K562 (cell line): Measurements from ENCODE around the gene ATRN. TPM values are rescaled to one million over a fixed set of nuclear protein-coding genes. Genes with fewer than 3 reads are reported as not detected.

ENCODE experiments used
- CCNT2 ChIP-seq: IDR thresholded peaks from 2 replicates; pipeline ENCODE4 v1.6.1; 2011; ENCODE audit warnings: borderline replicate concordance, low read depth, mild to moderate bottlenecking, moderate library complexity, mixed read lengths, low read length; ENCODE audit not compliant: insufficient read length; ENCODE audit errors: extremely low read depth
- CGGBP1 ChIP-seq: fragments of 250-450 bp; sonication (Bioruptor Pico); IDR thresholded peaks from 2 replicates; pipeline ENCODE4 v1.9.0; 2021; ENCODE audit warnings: mild to moderate bottlenecking
- ESRRA ChIP-seq: fragments of 450-650 bp; IDR thresholded peaks from 2 replicates; pipeline ENCODE4 v1.6.1; 2014; ENCODE audit warnings: low read depth, mild to moderate bottlenecking, moderate library complexity, borderline replicate concordance
- EWSR1 ChIP-seq: fragments of 450-650 bp; IDR thresholded peaks from 2 replicates; pipeline ENCODE4 v1.6.1; 2018; ENCODE audit warnings: borderline replicate concordance, mild to moderate bottlenecking, low read depth, moderate library complexity; ENCODE audit not compliant: partially characterized antibody
- FOXJ2 ChIP-seq: fragments of 200-800 bp; sonication (Bioruptor generic); IDR thresholded peaks from 2 replicates; pipeline ENCODE4 v1.6.1; 2016; ENCODE audit warnings: missing genetic modification characterization, missing compliant biosample characterization
- ID3 ChIP-seq, 2 experiments: fragments of 250-450 bp in 1 of 2; fragments of 450-650 bp in 1 of 2; sonication (Bioruptor Pico) in 1 of 2; IDR thresholded peaks; 2 replicates each; pipeline versions ENCODE4 v1.6.1 to v1.8.0; 2016 to 2021; ENCODE audit warnings: mild to moderate bottlenecking in 2 of 2, moderate library complexity in 2 of 2, missing compliant biosample characterization in 1 of 2, missing genetic modification characterization in 1 of 2
- L3MBTL2 ChIP-seq: fragments of 450-650 bp; IDR thresholded peaks from 2 replicates; pipeline ENCODE4 v1.6.1; 2016; ENCODE audit warnings: mild to moderate bottlenecking, moderate library complexity
- MCM2 ChIP-seq: fragments of 450-650 bp; IDR thresholded peaks from 2 replicates; pipeline ENCODE4 v1.6.1; 2017; ENCODE audit warnings: low read depth, mild to moderate bottlenecking
- PBX2 ChIP-seq, 2 experiments: IDR thresholded peaks in 1 of 2; conservative IDR thresholded peaks in 1 of 2; 2 replicates each; pipeline ENCODE4 v1.6.1; 2016; ENCODE audit warnings: low read depth in 2 of 2, mild to moderate bottlenecking in 1 of 2, missing compliant biosample characterization in 1 of 2, missing genetic modification characterization in 1 of 2, moderate library complexity in 1 of 2
- POLR2B ChIP-seq: fragments of 450-650 bp; IDR thresholded peaks from 2 replicates; pipeline ENCODE4 v1.6.1; 2018; ENCODE audit warnings: low read depth; ENCODE audit not compliant: partially characterized antibody
- SUPT5H ChIP-seq: fragments of 450-650 bp; IDR thresholded peaks from 2 replicates; pipeline ENCODE4 v1.6.1; 2016
- TAF9B ChIP-seq: fragments of 450-650 bp; IDR thresholded peaks from 2 replicates; pipeline ENCODE4 v1.6.1; 2018; ENCODE audit warnings: mild to moderate bottlenecking; ENCODE audit not compliant: partially characterized antibody
- ZBTB7A ChIP-seq: IDR thresholded peaks from 2 replicates; pipeline ENCODE4 v1.6.1; 2011; ENCODE audit warnings: low read depth, mild to moderate bottlenecking, low read length, moderate library complexity, borderline replicate concordance; ENCODE audit not compliant: control insufficient read depth
- ZEB2 ChIP-seq: fragments of 450-650 bp; IDR thresholded peaks from 2 replicates; pipeline ENCODE4 v1.6.1; 2016
- ZNF140 ChIP-seq: fragments of 250-450 bp; sonication (Bioruptor Pico); IDR thresholded peaks from 2 replicates; pipeline ENCODE4 v1.8.0; 2021; ENCODE audit warnings: moderate library complexity, mild to moderate bottlenecking, inconsistent platforms
- ZNF23 ChIP-seq: fragments of 250-450 bp; sonication (Bioruptor Pico); IDR thresholded peaks from 2 replicates; pipeline ENCODE4 v1.4.0; 2020; ENCODE audit warnings: mild to moderate bottlenecking
- ZNF592 ChIP-seq: fragments of 450-650 bp; IDR thresholded peaks from 2 replicates; pipeline ENCODE4 v1.6.1; 2017; ENCODE audit warnings: antibody characterized with exemption, mild to moderate bottlenecking
- ZNF830 ChIP-seq: fragments of 250-450 bp; sonication (Bioruptor Pico); IDR thresholded peaks from 2 replicates; pipeline ENCODE4 v1.5.0; 2021; ENCODE audit warnings: mild to moderate bottlenecking
- polyA plus RNA-seq, 8 experiments: library from polyadenylated mRNA; depleted of rRNA in 4 of 8; stranded (reverse) in 5 of 8; unstranded in 3 of 8; fragments of >200 nt; fragmentation: Nextera tagmentation in 2 of 8; fragmentation: Illumina TruSeq in 1 of 8; extraction: Ambion mirVana in 2 of 8; extraction: Trizol in 1 of 8; gene quantifications; 2 replicates each; pipeline versions ENCODE4 v1.2.1 to v1.2.3, GENCODE V29; 2011 to 2014; ENCODE audit warnings: inconsistent platforms in 1 of 8, missing spikeins in 1 of 8
- total RNA-seq, 7 experiments: library from RNA; depleted of rRNA in 6 of 7; stranded (reverse); fragments of >200 nt in 6 of 7; fragmentation: Illumina TruSeq in 2 of 7; extraction: Trizol in 2 of 7; gene quantifications; 2 replicates each; pipeline versions ENCODE4 v1.2.1 to v1.2.3, GENCODE V29; 2011 to 2021; ENCODE audit warnings: low replicate concordance in 1 of 7

ATRN gene
- total and polyA plus RNA-seq, 9 of the 15 experiments (the other 6 are each of a cell fraction or from before 2014, with no cell fraction given): 0.69 to 16.5 (median 7.6) TPM

- no peak for TF ChIP-seq MCM2
- peak; percentile 24 for TF ChIP-seq TAF9B
- no peak for TF ChIP-seq EWSR1
- no peak for TF ChIP-seq ZEB2
- TF ChIP-seq ZNF23 (CRISPR knock-in tag): no peak
- TF ChIP-seq FOXJ2 (tag): no peak
- TF ChIP-seq ZNF592: peak; percentile 44; the same call in 1 of the 2 replicates
- peak; percentile 75; the same call in 1 of the 2 replicates for TF ChIP-seq ZBTB7A
- TF ChIP-seq CCNT2: peak; percentile 87
- TF ChIP-seq ID3 (CRISPR knock-in tag; IDR thresholded peaks at IDR 0.05): no peak
- no peak; the same call in 1 of the 2 replicates for TF ChIP-seq ID3 (tag; IDR thresholded peaks at IDR 0.05)
- TF ChIP-seq ZNF140 (CRISPR knock-in tag): no peak
- TF ChIP-seq ESRRA: peak; percentile 53; the same call in 1 of the 2 replicates
- no peak for TF ChIP-seq PBX2 (CRISPR knock-in tag; IDR thresholded peaks at IDR 0.05; ENCODE audit: low read depth)
- TF ChIP-seq PBX2 (tag; conservative IDR thresholded peaks at IDR 0.05; ENCODE audit: low read depth): no peak
- peak; percentile 88 for TF ChIP-seq SUPT5H
- TF ChIP-seq ZNF830 (CRISPR knock-in tag): no peak
- TF ChIP-seq POLR2B: peak; percentile 78
- peak; percentile 68; the same call in 1 of the 2 replicates for TF ChIP-seq L3MBTL2
- TF ChIP-seq CGGBP1 (CRISPR knock-in tag): no peak
Observed at GRCh38 chr20:3470627-3471396, at the start of gene ATRN (continued).
